Breast epithelium (tissue), 3 donors: ENCODE results near the gene DNAL4.

Source experiments
- CTCF ChIP-seq, 3 donors: fragments of 450-650 bp; IDR thresholded peaks; one replicate each; pipeline ENCODE4 v1.5.1; 2016 to 2017; ENCODE audit warnings: antibody characterized with exemption in 3 of 3, mild to moderate bottlenecking in 3 of 3, moderate library complexity in 3 of 3
- POLR2AphosphoS5 ChIP-seq, 3 donors: sonication (generic); formaldehyde crosslinking; IDR thresholded peaks; one replicate each; pipeline ENCODE4 v1.6.1; 2017; ENCODE audit warnings: antibody characterized with exemption in 3 of 3

- TF ChIP-seq CTCF (IDR thresholded peaks at IDR 0.05) (no peak), POLR2AphosphoS5 (IDR thresholded peaks at IDR 0.05) (no peak)
Observed at GRCh38 chr22:38835888-38836301, 42.0 kb upstream of the DNAL4 start.
